AG04450 (cell line): ENCODE results near the gene RMDN3. TPM values are rescaled to one million over a fixed set of nuclear protein-coding genes. Genes with fewer than 3 reads are reported as not detected.

Source experiments
- CTCF ChIA-PET: fragments of 300-600, 350-600 bp; formaldehyde crosslinking; extraction: SDS; loops from one replicate; lab custom pipeline; 2022; ENCODE audit warnings: antibody characterized with exemption, inconsistent platforms; lab: Charles Lee
- POLR2A ChIA-PET: fragments of 350-600 bp; formaldehyde crosslinking; extraction: SDS; loops from one replicate; lab custom pipeline; 2021; ENCODE audit warnings: antibody characterized with exemption, inconsistent platforms; lab: Yijun Ruan, JAX
- DNase-seq: peaks from one replicate; pipeline ENCODE4 v3.0.0-alpha.2; 2011; ENCODE audit warnings: low read depth, low spot score
- H3K27ac ChIP-seq: one replicate; pipeline ENCODE4 v1.5.1; 2012; ENCODE audit warnings: low read depth, low read length, control low read depth
- H3K27me3 ChIP-seq: one replicate; pipeline ENCODE4 v1.6.0; 2012; ENCODE audit warnings: low read length; ENCODE audit not compliant: control insufficient read depth, insufficient read depth
- H3K4me3 ChIP-seq: 2 replicates; pipeline ENCODE4 v1.5.1; 2011; ENCODE audit warnings: mild to moderate bottlenecking, low read depth, low read length, control low read depth
- H3K9me3 ChIP-seq: 2 replicates; pipeline ENCODE4 v1.5.1; 2012; ENCODE audit warnings: low read length; ENCODE audit not compliant: control insufficient read depth, insufficient read depth
- CTCF ChIP-seq: IDR thresholded peaks from 2 replicates; pipeline ENCODE4 v1.5.1; 2011; ENCODE audit warnings: low read depth, low read length, control low read depth, inconsistent platforms
- polyA plus RNA-seq: library from polyadenylated mRNA; depleted of rRNA; stranded (reverse); fragments of >200 nt; gene quantifications from 2 replicates; pipeline ENCODE4 v1.2.3, GENCODE V29; 2011

RMDN3 gene
- polyA plus RNA-seq, 1 experiment = 19.5 TPM

DNA sequence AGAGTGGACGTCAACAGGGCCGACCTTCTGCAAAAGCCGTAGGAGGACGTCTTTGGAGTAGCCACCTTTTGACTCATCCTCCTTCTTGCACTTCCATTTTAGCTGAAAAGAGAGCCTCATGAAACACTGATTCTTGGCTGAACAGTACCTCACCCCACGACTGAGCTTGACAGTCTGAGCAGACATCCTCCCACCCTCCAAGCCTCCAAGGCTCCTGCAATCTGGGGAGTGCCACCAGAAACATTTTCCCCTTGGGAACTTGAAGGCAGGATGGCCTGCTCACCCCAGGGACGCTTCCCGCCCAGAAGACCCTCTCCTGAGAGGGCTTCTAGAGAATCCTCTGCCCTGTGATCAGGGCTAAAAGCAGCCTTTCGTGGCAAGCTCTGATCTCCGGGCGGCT lies 20.0 kb upstream of the RMDN3 start:
- POLR2A ChIA-PET = no interaction called here
- no peak for TF ChIP-seq CTCF
- CTCF ChIA-PET = no interaction called here

GRCh38 chr15:40773902-40774301 lies 18.8 kb upstream of the RMDN3 start:
- Histone ChIP-seq H3K4me3 (no peak overlapping the region), H3K27me3 (no peaks in the 10 kb centered on the region), H3K27ac (no peak overlapping the region), H3K9me3 (no peaks in the 10 kb centered on the region)
- DNase-seq = no peak
- CTCF ChIA-PET = interaction anchor here (1.5 kb wide), 1 partner anchor 83 kb away, joined by 4 read pairs; no protein-coding TSS in a partner anchor
- POLR2A ChIA-PET = no interaction called here
- no peak for TF ChIP-seq CTCF

More for the DNA sequence above, 20.0 kb upstream of the RMDN3 start:
- Histone ChIP-seq H3K27me3 (no peaks in the 10 kb centered on the region), H3K4me3 (no peak overlapping the region), H3K9me3 (no peaks in the 10 kb centered on the region), H3K27ac (no peak overlapping the region)
- no peak for DNase-seq

DNA sequence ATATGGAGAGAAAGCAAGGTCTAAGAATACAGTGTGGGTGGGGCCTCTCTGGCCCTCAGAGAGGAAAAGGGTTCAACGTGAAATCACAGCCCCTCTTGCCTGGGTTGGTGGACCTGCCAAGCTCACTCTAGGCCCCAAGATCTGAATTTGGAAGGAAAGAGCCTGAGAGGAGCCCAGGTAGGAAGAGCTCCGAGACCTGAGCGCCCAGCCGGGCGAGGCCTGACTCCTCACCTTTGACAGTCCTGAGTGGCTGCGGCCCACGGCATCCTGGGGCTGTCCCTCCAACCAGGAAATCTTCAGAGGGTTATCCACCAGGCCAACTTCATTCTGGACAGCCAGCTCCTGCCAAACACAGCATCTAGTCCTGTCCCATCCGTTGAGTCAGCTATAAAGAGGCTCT lies 18.4 kb upstream of the RMDN3 start:
- Histone ChIP-seq H3K4me3 (no peak overlapping the region), H3K27me3 (no peaks in the 10 kb centered on the region), H3K9me3 (no peaks in the 10 kb centered on the region), H3K27ac (no peak overlapping the region)
- ChIA-PET CTCF (interaction anchor here (1.5 kb wide), 1 partner anchor 84 kb away, joined by 4 read pairs; no protein-coding TSS in a partner anchor), POLR2A (no interaction called here)
- no peak for DNase-seq
- TF ChIP-seq CTCF = no peak

DNA sequence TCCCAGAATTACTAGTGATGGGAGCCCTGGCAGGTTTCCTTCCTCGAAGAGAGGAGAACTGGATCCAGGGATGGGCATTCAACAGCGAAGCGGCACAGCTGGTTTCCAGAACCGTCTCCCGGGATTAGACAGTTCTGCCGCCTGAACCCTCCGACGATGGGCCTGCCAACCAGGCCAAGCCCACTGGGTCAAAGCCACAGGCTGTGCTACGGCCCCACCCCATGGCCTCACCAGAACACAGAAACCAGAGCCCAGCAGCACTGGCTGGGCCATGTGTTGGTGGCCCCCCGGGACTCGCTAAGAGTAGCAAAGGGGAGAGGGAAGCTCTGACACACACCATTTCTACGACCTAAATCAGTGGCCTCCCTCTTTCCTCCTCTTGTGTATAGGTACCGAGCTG lies 17.0 kb upstream of the RMDN3 start:
- Histone ChIP-seq H3K27ac (no peak overlapping the region), H3K9me3 (no peaks in the 10 kb centered on the region), H3K4me3 (no peak overlapping the region), H3K27me3 (no peaks in the 10 kb centered on the region)
- POLR2A ChIA-PET = no interaction called here
- no peak for TF ChIP-seq CTCF
- DNase-seq = no peak
- CTCF ChIA-PET = no interaction called here

GRCh38 chr15:40771242-40771641 lies 16.2 kb upstream of the RMDN3 start:
- Histone ChIP-seq H3K9me3 (no peaks in the 10 kb centered on the region), H3K27ac (no peak overlapping the region), H3K4me3 (no peak overlapping the region), H3K27me3 (no peaks in the 10 kb centered on the region)
- ChIA-PET CTCF (no interaction called here), POLR2A (interaction anchor here (0.6 kb wide), 1 partner anchor 245 kb away, joined by 3 read pairs; no protein-coding TSS in a partner anchor)
- no peak for DNase-seq
- TF ChIP-seq CTCF = no peak
